A673 (cell line): ENCODE data around the gene EIF4E3. TPM values are rescaled to one million over a fixed set of nuclear protein-coding genes. Genes with fewer than 3 reads are reported as not detected.

Experiments
- BruUV-seq: library from RNA; stranded (reverse); fragments of 400-500 nt; replicated peaks from 2 replicates; lab custom pipeline; 2021; lab: Mats Ljungman, UMichigan
- CTCF ChIA-PET: fragments of 300-600 bp; sonication (Branson Sonifier 250); formaldehyde crosslinking; loops from one replicate; lab custom pipeline; 2022; ENCODE audit warnings: antibody characterized with exemption; lab: Charles Lee
- POLR2A ChIA-PET: fragments of 300-600 bp; sonication (Branson Sonifier 250); formaldehyde crosslinking; loops from one replicate; lab custom pipeline; 2022; ENCODE audit warnings: antibody characterized with exemption; ENCODE audit not compliant: low non-redundant PET; lab: Charles Lee
- DNase-seq: peaks from one replicate; pipeline ENCODE4 v3.0.0-alpha.2; 2015; ENCODE audit warnings: low spot score
- H3K27ac ChIP-seq: fragments of 200-600 bp; sonication (generic); 2 replicates; pipeline ENCODE4 v1.5.1; 2016; ENCODE audit warnings: mixed run types, low read depth, mild to moderate bottlenecking, mixed read lengths, antibody characterized with exemption, low read length; ENCODE audit not compliant: poor library complexity, severe bottlenecking
- H3K27me3 ChIP-seq: fragments of 200-600 bp; sonication (generic); replicated peaks from 2 replicates; pipeline ENCODE4 v1.6.1; 2017; ENCODE audit warnings: mixed run types, low read depth, mild to moderate bottlenecking, mixed read lengths, antibody characterized with exemption, low read length; ENCODE audit not compliant: insufficient read depth, poor library complexity
- H3K36me3 ChIP-seq: fragments of 200-600 bp; sonication (generic); 2 replicates; pipeline ENCODE4 v1.6.1; 2016; ENCODE audit warnings: mixed run types, mild to moderate bottlenecking, mixed read lengths, antibody characterized with exemption, low read length; ENCODE audit not compliant: insufficient read depth, poor library complexity, severe bottlenecking
- H3K4me1 ChIP-seq: fragments of 200-600 bp; sonication (generic); 2 replicates; pipeline ENCODE4 v1.6.1; 2017; ENCODE audit warnings: mixed run types, mild to moderate bottlenecking, mixed read lengths, antibody characterized with exemption, low read length; ENCODE audit not compliant: insufficient read depth, poor library complexity, severe bottlenecking
- H3K4me3 ChIP-seq: fragments of 200-600 bp; sonication (generic); 2 replicates; pipeline ENCODE4 v1.5.1; 2016; ENCODE audit warnings: low read depth, mixed run types, mild to moderate bottlenecking, mixed read lengths, low read length; ENCODE audit not compliant: poor library complexity, severe bottlenecking
- H3K9me3 ChIP-seq: fragments of 200-600 bp; sonication (generic); 2 replicates; pipeline ENCODE4 v1.6.1; 2016; ENCODE audit warnings: mixed run types, low read depth, mild to moderate bottlenecking, mixed read lengths, antibody characterized with exemption, low read length; ENCODE audit not compliant: poor library complexity, severe bottlenecking
- EZH2 ChIP-seq: fragments of 200-600 bp; sonication (generic); IDR thresholded peaks from 2 replicates; pipeline ENCODE4 v1.6.1; 2017; ENCODE audit warnings: borderline replicate concordance, low read depth, mild to moderate bottlenecking, mixed read lengths, antibody characterized with exemption, low read length; ENCODE audit not compliant: poor library complexity, severe bottlenecking
- intact Hi-C: fragments of 100-400 bp; cut with micrococcal nuclease; formaldehyde crosslinking; loops from one replicate; pipeline ENCODE4 v1.10.0; 2022; ENCODE audit not compliant: unreplicated experiment
- total RNA-seq: library from RNA; stranded (reverse); gene quantifications from 2 replicates; pipeline ENCODE4 v1.2.3, GENCODE V29; 2021
- TF ChIP-seq, protein P1 (sequence below): fragments of 300-800, 200-600 bp; sonication (generic); conservative IDR thresholded peaks from 2 replicates; pipeline ENCODE4 v1.5.1; 2017; ENCODE audit warnings: low read depth, mild to moderate bottlenecking, antibody characterized with exemption, low read length, moderate library complexity, mixed read lengths

EIF4E3 gene
- total RNA-seq, 1 experiment from 2014 or later: 3.1 TPM

DNA sequence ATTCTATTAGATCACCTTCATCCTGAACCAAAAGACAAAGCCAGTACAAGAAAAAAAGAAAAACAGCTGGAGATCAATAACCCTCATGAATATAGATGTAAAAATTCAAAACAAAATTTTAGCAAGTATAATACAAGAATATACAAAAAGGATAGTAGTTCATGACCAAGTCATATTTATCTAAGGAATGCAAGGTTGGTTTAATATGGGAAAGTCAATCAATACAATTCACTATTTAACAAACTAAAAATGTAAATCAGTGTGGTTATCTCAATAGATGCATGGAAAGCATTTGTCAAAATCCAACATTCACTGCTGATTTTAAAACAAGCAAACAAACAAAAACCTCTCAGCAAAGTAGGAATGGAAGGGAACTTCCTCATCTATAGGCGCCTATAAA is 17.4 kb upstream of the EIF4E3 start:
- CTCF ChIA-PET: no interaction called here
- H3K4me1 ChIP-seq: no peaks in the 10 kb centered on the region
- H3K4me3 ChIP-seq: no peak overlapping the region
- TF ChIP-seq, protein P1, sequence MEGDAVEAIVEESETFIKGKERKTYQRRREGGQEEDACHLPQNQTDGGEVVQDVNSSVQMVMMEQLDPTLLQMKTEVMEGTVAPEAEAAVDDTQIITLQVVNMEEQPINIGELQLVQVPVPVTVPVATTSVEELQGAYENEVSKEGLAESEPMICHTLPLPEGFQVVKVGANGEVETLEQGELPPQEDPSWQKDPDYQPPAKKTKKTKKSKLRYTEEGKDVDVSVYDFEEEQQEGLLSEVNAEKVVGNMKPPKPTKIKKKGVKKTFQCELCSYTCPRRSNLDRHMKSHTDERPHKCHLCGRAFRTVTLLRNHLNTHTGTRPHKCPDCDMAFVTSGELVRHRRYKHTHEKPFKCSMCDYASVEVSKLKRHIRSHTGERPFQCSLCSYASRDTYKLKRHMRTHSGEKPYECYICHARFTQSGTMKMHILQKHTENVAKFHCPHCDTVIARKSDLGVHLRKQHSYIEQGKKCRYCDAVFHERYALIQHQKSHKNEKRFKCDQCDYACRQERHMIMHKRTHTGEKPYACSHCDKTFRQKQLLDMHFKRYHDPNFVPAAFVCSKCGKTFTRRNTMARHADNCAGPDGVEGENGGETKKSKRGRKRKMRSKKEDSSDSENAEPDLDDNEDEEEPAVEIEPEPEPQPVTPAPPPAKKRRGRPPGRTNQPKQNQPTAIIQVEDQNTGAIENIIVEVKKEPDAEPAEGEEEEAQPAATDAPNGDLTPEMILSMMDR: no peak
- no peak for TF ChIP-seq EZH2
- no peak for DNase-seq
- peaks cover 8% of the 10 kb centered on the region for H3K9me3 ChIP-seq
- no peak overlapping the region for H3K27ac ChIP-seq
- H3K27me3 ChIP-seq: no peaks in the 10 kb centered on the region
- POLR2A ChIA-PET: no interaction called here
- no peaks in the 10 kb centered on the region for H3K36me3 ChIP-seq
- BruUV-seq: no TSS peak
- intact Hi-C loops: no loop called here

GRCh38 chr3:71734881-71735280 is 9.7 kb upstream of the EIF4E3 start:
- no peak overlapping the region for H3K27ac ChIP-seq
- CTCF ChIA-PET: no interaction called here
- intact Hi-C loops: loop anchor here (5.0 kb wide), 1 partner anchor 122 kb away; no protein-coding TSS in a partner anchor
- no peak for DNase-seq
- no peaks in the 10 kb centered on the region for H3K36me3 ChIP-seq
- POLR2A ChIA-PET: no interaction called here
- H3K27me3 ChIP-seq: no peaks in the 10 kb centered on the region
- no peak overlapping the region for H3K4me3 ChIP-seq
- no peaks in the 10 kb centered on the region for H3K9me3 ChIP-seq
- TF ChIP-seq EZH2: no peak
- TF ChIP-seq, protein P1: no peak
- no peaks in the 10 kb centered on the region for H3K4me1 ChIP-seq
- BruUV-seq: no TSS peak

DNA sequence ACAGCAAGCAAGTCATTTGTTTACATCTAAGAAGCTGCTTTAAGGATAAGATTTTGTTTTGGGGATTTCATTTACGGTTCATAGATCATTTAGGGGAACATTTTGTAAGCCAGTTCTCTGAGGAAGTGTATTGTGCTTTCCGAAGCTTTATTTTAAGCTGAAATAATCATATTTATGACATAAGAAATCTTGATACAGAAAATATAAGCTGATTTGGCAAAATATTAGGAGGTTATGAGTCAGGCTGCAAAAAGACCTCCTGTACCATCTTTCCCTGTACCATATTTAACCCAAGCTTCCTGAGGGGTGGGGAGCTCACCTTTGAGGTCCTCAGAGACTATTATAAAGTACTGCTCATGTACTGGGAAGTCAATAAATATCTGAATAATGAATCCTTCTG is 8.1 kb upstream of the EIF4E3 start:
- no TSS peak for BruUV-seq
- CTCF ChIA-PET: no interaction called here
- H3K4me3 ChIP-seq: no peak overlapping the region
- H3K9me3 ChIP-seq: no peaks in the 10 kb centered on the region
- TF ChIP-seq, protein P1: no peak
- TF ChIP-seq EZH2: no peak
- H3K4me1 ChIP-seq: no peaks in the 10 kb centered on the region
- no peaks in the 10 kb centered on the region for H3K27me3 ChIP-seq
- DNase-seq: no peak
- intact Hi-C loops: loop anchor here (5.0 kb wide), 1 partner anchor 124 kb away; no protein-coding TSS in a partner anchor
- no peak overlapping the region for H3K27ac ChIP-seq
- H3K36me3 ChIP-seq: no peaks in the 10 kb centered on the region
- POLR2A ChIA-PET: no interaction called here
